ENCODE data around the gene METTL27. TPM values are rescaled to one million over a fixed set of nuclear protein-coding genes. Genes with fewer than 3 reads are reported as not detected.
A peak's percentile ranks its signal among the peaks of the same experiment; 100 is the strongest.

Gene METTL27
- total and polyA plus RNA-seq, 2 experiments from 2014 or later, result 10.1 to 11.0 TPM

GRCh38 chr7:73831584-73831833 lies 10.8 kb downstream of the METTL27 start (continued):
- TF ChIP-seq REST (IDR thresholded peaks at IDR 0.05; ENCODE audit: unreplicated experiment), result no peak
- TF ChIP-seq CTCF (conservative IDR thresholded peaks at IDR 0.05; ENCODE audit: low read depth in 2 of 2), result no peak
- TF ChIP-seq EZH2phosphoT487 (IDR thresholded peaks at IDR 0.05; ENCODE audit: unreplicated experiment), result no peak
- no peak for TF ChIP-seq JUNB (IDR thresholded peaks at IDR 0.05; ENCODE audit: unreplicated experiment)
- no peak for TF ChIP-seq EZH2 (IDR thresholded peaks at IDR 0.05; ENCODE audit: low read depth, unreplicated experiment)

GRCh38 chr7:73830681-73831583 lies 11.4 kb downstream of the METTL27 start, which contains the start of gene CLDN4:
Gene CLDN4, plus strand, starts transcription at chr7:73830996. Its CDS starts 206 bp downstream, at chr7:73831202.
- peaks cover 12% of the 10 kb centered on the region for H3K27me3 Mint-ChIP-seq (ENCODE audit: insufficient read depth, low read depth, poor library complexity)
- DNase-seq (ENCODE audit: low spot score) (peak; percentile 84), ATAC-seq (peak; percentile 22)
- Histone ChIP-seq H3F3A (replicated peaks; ENCODE audit: low read depth) (peaks cover 10% of the 10 kb centered on the region), H3K36me3 (ENCODE audit: insufficient read depth) (no peaks in the 10 kb centered on the region), H3K27me3 (ENCODE audit: insufficient read depth) (no peaks in the 10 kb centered on the region), H3K4me3 (peak within 1 kb of the TSS; percentile 47), H3K4me2 (peak within 1 kb of the TSS; percentile 80), H3K27ac (ENCODE audit: low read depth) (peak within 1 kb of the TSS; percentile 94), H3K79me2 (replicated peaks; ENCODE audit: insufficient read depth) (no peaks in the 10 kb centered on the region), H3K4me1 (ENCODE audit: insufficient read depth) (peaks cover 70% of the 10 kb centered on the region), H4K20me1 (replicated peaks; ENCODE audit: insufficient read depth) (no peaks in the 10 kb centered on the region), H3K9me2 (ENCODE audit: insufficient read depth) (no peaks in the 10 kb centered on the region), H2AFZ (no peak within 1 kb of the TSS)
- H3K36me3 Mint-ChIP-seq (ENCODE audit: low read depth), result peaks cover 15% of the 10 kb centered on the region; the same call in 2 of the 3 replicates
- peaks cover 72% of the 10 kb centered on the region for H3K4me1 Mint-ChIP-seq
- H3K27ac Mint-ChIP-seq, result peak within 1 kb of the TSS; percentile 97
- H3K4me3 Mint-ChIP-seq, result peak within 1 kb of the TSS; percentile 63
- TF ChIP-seq REST (IDR thresholded peaks at IDR 0.05; ENCODE audit: unreplicated experiment) (peak; percentile 58), NANOG (IDR thresholded peaks at IDR 0.05; ENCODE audit: borderline replicate concordance) (no peak), POLR2AphosphoS5 (IDR thresholded peaks at IDR 0.05; ENCODE audit: low read depth) (peak; percentile 71)
- H3K9me3 Mint-ChIP-seq, result peaks cover 15% of the 10 kb centered on the region
